SK-N-SH (cell line): ENCODE data around the gene TMEM218.

ENCODE experiments used
- MAX ChIP-seq: IDR thresholded peaks from 2 replicates; pipeline ENCODE4 v1.4.0; 2012; ENCODE audit warnings: low read depth
- RAD21 ChIP-seq: IDR thresholded peaks from 2 replicates; pipeline ENCODE4 v1.6.1; 2012; ENCODE audit warnings: mild to moderate bottlenecking, low read length
- RFX5 ChIP-seq: IDR thresholded peaks from 2 replicates; pipeline ENCODE4 v1.6.1; 2012; ENCODE audit warnings: mild to moderate bottlenecking, improper control_type of control experiment, low read length
- TF ChIP-seq, protein P1 (sequence below): IDR thresholded peaks from 2 replicates; pipeline ENCODE4 v1.6.1; 2012; ENCODE audit warnings: mild to moderate bottlenecking, low read depth, low read length, moderate library complexity
- TF ChIP-seq, protein P2 (sequence below): fragments of 200-600 bp; sonication (generic); IDR thresholded peaks from 2 replicates; pipeline ENCODE4 v1.6.1; 2017; ENCODE audit warnings: antibody characterized with exemption, mild to moderate bottlenecking, moderate library complexity

DNA sequence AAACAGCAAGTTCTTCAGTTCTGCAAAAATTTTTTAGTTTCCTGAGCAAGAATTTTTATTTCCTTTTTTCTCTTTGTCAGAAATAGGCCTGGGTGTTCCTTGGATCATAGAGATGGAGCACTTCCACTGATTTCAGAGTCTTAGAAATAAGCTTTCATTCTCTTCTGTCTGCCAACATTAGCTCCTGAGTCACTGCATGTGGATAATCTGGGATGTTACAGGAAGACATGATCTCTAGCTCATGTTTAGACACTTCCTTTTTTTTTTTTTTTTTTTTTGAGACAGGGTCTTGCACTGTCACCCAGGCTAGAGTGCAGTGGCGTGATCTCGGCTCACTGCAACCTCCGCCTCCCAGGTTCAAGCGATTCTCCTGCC is 13.2 kb upstream of the TMEM218 start:
- no peak for TF ChIP-seq RFX5
- TF ChIP-seq, protein P1, sequence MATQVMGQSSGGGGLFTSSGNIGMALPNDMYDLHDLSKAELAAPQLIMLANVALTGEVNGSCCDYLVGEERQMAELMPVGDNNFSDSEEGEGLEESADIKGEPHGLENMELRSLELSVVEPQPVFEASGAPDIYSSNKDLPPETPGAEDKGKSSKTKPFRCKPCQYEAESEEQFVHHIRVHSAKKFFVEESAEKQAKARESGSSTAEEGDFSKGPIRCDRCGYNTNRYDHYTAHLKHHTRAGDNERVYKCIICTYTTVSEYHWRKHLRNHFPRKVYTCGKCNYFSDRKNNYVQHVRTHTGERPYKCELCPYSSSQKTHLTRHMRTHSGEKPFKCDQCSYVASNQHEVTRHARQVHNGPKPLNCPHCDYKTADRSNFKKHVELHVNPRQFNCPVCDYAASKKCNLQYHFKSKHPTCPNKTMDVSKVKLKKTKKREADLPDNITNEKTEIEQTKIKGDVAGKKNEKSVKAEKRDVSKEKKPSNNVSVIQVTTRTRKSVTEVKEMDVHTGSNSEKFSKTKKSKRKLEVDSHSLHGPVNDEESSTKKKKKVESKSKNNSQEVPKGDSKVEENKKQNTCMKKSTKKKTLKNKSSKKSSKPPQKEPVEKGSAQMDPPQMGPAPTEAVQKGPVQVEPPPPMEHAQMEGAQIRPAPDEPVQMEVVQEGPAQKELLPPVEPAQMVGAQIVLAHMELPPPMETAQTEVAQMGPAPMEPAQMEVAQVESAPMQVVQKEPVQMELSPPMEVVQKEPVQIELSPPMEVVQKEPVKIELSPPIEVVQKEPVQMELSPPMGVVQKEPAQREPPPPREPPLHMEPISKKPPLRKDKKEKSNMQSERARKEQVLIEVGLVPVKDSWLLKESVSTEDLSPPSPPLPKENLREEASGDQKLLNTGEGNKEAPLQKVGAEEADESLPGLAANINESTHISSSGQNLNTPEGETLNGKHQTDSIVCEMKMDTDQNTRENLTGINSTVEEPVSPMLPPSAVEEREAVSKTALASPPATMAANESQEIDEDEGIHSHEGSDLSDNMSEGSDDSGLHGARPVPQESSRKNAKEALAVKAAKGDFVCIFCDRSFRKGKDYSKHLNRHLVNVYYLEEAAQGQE: no peak
- no peak for TF ChIP-seq MAX
- TF ChIP-seq, protein P2, sequence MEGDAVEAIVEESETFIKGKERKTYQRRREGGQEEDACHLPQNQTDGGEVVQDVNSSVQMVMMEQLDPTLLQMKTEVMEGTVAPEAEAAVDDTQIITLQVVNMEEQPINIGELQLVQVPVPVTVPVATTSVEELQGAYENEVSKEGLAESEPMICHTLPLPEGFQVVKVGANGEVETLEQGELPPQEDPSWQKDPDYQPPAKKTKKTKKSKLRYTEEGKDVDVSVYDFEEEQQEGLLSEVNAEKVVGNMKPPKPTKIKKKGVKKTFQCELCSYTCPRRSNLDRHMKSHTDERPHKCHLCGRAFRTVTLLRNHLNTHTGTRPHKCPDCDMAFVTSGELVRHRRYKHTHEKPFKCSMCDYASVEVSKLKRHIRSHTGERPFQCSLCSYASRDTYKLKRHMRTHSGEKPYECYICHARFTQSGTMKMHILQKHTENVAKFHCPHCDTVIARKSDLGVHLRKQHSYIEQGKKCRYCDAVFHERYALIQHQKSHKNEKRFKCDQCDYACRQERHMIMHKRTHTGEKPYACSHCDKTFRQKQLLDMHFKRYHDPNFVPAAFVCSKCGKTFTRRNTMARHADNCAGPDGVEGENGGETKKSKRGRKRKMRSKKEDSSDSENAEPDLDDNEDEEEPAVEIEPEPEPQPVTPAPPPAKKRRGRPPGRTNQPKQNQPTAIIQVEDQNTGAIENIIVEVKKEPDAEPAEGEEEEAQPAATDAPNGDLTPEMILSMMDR: no peak
- TF ChIP-seq RAD21: no peak
